AG10803 (cell line): ENCODE measurements around the gene PARP15.
"Not testable (repeated sequence)": the region's sequence is repeated elsewhere in the genome, so short reads cannot be mapped to it uniquely, and the experiment has no call there.

Experiments
- DNase-seq: peaks from one replicate; pipeline ENCODE4 v3.0.0; 2010; ENCODE audit warnings: low read depth
- H3K4me3 ChIP-seq: 2 replicates; pipeline ENCODE4 v1.5.1; 2011; ENCODE audit warnings: mild to moderate bottlenecking, low read length, control low read depth
- CTCF ChIP-seq: conservative IDR thresholded peaks from 2 replicates; pipeline ENCODE4 v1.5.1; 2011; ENCODE audit warnings: mild to moderate bottlenecking, low read length, control low read depth, inconsistent platforms

The PARP15 gene

DNA sequence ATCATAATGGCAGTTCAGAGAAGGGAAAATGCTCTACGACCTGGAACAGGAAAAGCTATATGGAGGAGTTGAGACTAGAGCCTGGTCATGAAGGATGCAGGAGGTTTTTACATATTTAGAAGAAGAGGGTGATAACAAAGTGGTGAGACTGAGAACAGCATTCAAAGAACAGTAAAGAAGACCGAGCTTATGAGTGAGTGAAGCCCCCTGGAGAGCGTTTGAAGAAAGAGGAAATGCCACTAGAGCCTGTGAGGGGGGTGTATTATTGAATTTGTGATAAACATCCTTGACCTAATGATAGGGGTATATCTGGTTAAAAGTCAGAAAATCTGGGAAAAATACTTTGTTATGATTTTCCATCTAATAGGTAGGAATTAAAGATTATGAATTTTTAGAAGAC, 17.5 kb upstream of the PARP15 start:
- DNase-seq: no peak
- TF ChIP-seq CTCF: no peak
- no peak overlapping the region for H3K4me3 ChIP-seq

GRCh38 chr3:122560680-122561079, 16.8 kb upstream of the PARP15 start:
- no peak overlapping the region for H3K4me3 ChIP-seq
- TF ChIP-seq CTCF: peak; percentile 72
- peak; percentile 60 for DNase-seq

GRCh38 chr3:122562923-122563716, 14.3 kb upstream of the PARP15 start:
- peak; percentile 51 for DNase-seq
- peak overlapping the region; percentile 80 for H3K4me3 ChIP-seq
- no peak for TF ChIP-seq CTCF

- peak; percentile 23 for DNase-seq
- H3K4me3 ChIP-seq: peak overlapping the region; percentile 80
- TF ChIP-seq CTCF: no peak
These were observed 13.8 kb upstream of the PARP15 start for GRCh38 chr3:122563717-122564025.

DNA sequence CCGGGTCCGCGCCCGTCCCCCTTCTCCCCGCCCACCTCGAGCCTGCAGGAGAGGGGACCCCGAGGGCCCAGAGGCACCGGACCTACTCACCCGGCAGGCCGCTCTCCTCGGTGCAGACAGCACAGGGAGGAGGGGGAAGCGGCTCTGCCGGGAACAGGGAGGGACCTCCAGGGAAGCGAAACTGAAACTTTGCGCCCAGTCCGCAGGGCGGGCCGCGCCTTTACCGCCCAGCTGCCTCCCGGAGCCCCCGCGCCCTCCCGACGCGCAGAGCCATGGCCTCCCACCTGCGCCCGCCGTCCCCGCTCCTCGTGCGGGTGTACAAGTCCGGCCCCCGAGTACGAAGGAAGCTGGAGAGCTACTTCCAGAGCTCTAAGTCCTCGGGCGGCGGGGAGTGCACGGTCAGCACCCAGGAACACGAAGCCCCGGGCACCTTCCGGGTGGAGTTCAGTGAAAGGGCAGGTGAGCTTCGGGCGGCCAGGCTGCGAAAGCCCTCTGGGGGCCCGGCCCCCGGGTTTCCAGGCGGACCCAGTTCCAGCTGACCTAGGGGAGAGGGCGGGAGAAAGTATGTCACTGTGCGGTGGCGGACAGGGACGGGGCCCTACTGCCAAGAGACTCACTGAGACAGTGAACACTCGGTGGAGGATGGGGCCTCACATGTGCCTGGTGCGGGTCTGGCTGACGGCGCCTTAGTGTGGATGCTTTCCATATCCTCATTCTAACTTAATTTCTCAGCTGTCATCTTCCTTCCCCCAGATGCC, 13.1 kb upstream of the PARP15 start, which contains the start of the genes DTX3L and PARP9:
DTX3L (plus strand) TSS at position 184 of the 758 bp plus-strand sequence; CDS start at position 273, 89 bp downstream.
PARP9 (minus strand) TSS at position 146 of the 758 bp plus-strand sequence. CDS start 4,680 bp downstream, outside the sequence.
- DNase-seq: peak; percentile 76
- H3K4me3 ChIP-seq: peak within 1 kb of the TSS; percentile 80
- TF ChIP-seq CTCF: no peak

- DNase-seq, H3K4me3 ChIP-seq: not testable (repeated sequence)
These were observed 9.3 kb upstream of the PARP15 start for GRCh38 chr3:122568131-122568530.

- DNase-seq: no peak
- no peak for TF ChIP-seq CTCF
- H3K4me3 ChIP-seq: no peak overlapping the region
These were observed 8.7 kb upstream of the PARP15 start for GRCh38 chr3:122568755-122569154.
